Heart left ventricle (tissue), 13 donors: Measurements from ENCODE around the gene PRDM11.

Experiments
- POLR2A ChIP-seq, 2 donors: fragments of 450-650 bp; IDR thresholded peaks; one replicate each; pipeline ENCODE4 v1.6.1; 2017; ENCODE audit warnings: antibody characterized with exemption in 2 of 2, mild to moderate bottlenecking in 2 of 2, moderate library complexity in 2 of 2
- TF ChIP-seq, protein P1 (sequence below), 12 donors: fragments of 200-600 bp; sonication (generic) in 4 of 12; IDR thresholded peaks; one replicate each; pipeline versions ENCODE4 v1.5.0 to v1.8.0; 2018 to 2022; ENCODE audit warnings: antibody characterized with exemption in 12 of 12, mild to moderate bottlenecking in 5 of 12
- donor health status: ischemic (EF 13 %, LVEDD 7.1; RV severe dilation, severe dysfunction).
- donor health status: DM: no; HTN: yes; CAD: no.
- donor health status: DM: no; HTN: no; CAD: no.
- donor health status: ischemic (EF 25% LVEDD 6.9; RV normal size, moderate dysfunction).
- donor health status: ischemic (EF 25% LVEDD 5.7; RV mildly dilated, moderate dysfunction).
- donor health status: ischemic (EF 35%, LVEDD 5.7; RV mildly dilated, moderate dysfunction).
- donor health status: nonischemic (EF 11% LVEDD 7.7; RV severe dilation, severe dysfunction).
- donor health status: DM: yes; HTN: yes; CAD: no.
- donor health status: PGD.
- donor health status: ischemic (EF 29% LVEDD 5.4; RV normal size, mild dysfunction).
- donor health status: nonischemic (EF 23%, LVEDD 6.1; RV moderate dilation, normal function).

DNA sequence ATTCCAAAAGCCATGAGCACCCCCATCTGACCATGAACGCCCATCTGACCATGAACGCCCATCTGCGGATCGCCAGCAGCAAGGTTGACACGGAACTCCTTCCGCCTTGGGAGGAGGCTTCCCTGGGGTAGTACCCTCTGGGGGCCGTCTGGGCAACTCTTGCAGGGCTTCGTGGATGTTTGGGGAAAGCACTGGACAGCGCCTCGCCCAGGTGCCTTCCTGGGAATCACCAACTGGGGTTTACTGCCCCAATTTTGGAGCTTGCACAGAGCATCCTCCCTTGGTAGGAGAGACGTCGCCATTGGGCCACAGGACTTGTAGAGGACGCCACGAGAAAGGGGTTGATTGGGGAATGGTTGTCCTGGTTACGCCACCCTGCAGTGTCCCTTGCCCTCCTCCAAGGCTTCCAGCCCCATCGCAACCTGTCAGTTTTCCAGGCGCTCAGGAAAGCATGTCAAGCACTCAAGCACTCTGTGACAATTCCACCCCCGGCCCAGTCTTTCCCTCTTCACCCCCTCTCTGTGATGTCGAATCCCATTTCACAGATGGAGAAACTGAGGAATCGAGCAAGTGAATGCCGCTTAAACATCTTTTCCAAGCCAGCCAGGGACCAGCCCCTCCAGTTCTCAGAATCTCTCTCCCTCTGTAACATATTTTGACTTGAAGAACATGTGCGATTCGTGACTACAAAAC is 914 bp upstream of the PRDM11 start:
- TF ChIP-seq, protein P1, sequence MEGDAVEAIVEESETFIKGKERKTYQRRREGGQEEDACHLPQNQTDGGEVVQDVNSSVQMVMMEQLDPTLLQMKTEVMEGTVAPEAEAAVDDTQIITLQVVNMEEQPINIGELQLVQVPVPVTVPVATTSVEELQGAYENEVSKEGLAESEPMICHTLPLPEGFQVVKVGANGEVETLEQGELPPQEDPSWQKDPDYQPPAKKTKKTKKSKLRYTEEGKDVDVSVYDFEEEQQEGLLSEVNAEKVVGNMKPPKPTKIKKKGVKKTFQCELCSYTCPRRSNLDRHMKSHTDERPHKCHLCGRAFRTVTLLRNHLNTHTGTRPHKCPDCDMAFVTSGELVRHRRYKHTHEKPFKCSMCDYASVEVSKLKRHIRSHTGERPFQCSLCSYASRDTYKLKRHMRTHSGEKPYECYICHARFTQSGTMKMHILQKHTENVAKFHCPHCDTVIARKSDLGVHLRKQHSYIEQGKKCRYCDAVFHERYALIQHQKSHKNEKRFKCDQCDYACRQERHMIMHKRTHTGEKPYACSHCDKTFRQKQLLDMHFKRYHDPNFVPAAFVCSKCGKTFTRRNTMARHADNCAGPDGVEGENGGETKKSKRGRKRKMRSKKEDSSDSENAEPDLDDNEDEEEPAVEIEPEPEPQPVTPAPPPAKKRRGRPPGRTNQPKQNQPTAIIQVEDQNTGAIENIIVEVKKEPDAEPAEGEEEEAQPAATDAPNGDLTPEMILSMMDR (IDR thresholded peaks at IDR 0.05) = no peak
- no peak for TF ChIP-seq POLR2A (IDR thresholded peaks at IDR 0.05)
